ENCODE results near the gene TGFA.

- TF ChIP-seq, protein P1, sequence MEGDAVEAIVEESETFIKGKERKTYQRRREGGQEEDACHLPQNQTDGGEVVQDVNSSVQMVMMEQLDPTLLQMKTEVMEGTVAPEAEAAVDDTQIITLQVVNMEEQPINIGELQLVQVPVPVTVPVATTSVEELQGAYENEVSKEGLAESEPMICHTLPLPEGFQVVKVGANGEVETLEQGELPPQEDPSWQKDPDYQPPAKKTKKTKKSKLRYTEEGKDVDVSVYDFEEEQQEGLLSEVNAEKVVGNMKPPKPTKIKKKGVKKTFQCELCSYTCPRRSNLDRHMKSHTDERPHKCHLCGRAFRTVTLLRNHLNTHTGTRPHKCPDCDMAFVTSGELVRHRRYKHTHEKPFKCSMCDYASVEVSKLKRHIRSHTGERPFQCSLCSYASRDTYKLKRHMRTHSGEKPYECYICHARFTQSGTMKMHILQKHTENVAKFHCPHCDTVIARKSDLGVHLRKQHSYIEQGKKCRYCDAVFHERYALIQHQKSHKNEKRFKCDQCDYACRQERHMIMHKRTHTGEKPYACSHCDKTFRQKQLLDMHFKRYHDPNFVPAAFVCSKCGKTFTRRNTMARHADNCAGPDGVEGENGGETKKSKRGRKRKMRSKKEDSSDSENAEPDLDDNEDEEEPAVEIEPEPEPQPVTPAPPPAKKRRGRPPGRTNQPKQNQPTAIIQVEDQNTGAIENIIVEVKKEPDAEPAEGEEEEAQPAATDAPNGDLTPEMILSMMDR (IDR thresholded peaks at IDR 0.05), result no peak
- no peak for TF ChIP-seq POLR2A (IDR thresholded peaks at IDR 0.05)
These were observed 22.1 kb downstream of the TGFA start for GRCh38 chr2:70531419-70532086.

Measured in heart left ventricle (tissue), 13 donors.